Endothelial cell of umbilical vein (primary cell): Measurements from ENCODE around the gene TUBB1. TPM values are rescaled to one million over a fixed set of nuclear protein-coding genes. Genes with fewer than 3 reads are reported as not detected.

Experiments used
- BruUV-seq: library from RNA; stranded (reverse); fragments of 400-500 nt; replicated peaks from 2 replicates; lab custom pipeline; 2021; lab: Mats Ljungman, UMichigan
- CTCF ChIA-PET: fragments of 300-600, 350-600 bp; sonication (Branson Sonifier 250); formaldehyde crosslinking; loops from one replicate; lab custom pipeline; 2021; ENCODE audit warnings: antibody characterized with exemption, inconsistent platforms; lab: Charles Lee
- POLR2A ChIA-PET: fragments of 300-600, 350-600 bp; sonication (Branson Sonifier 250); formaldehyde crosslinking; loops from one replicate; lab custom pipeline; 2021; ENCODE audit warnings: antibody characterized with exemption, inconsistent platforms; lab: Charles Lee
- DNase-seq: peaks from one replicate; pipeline ENCODE4 v3.0.0-alpha.2; 2011; ENCODE audit warnings: low read depth, low spot score
- FAIRE-seq: peaks from 2 replicates; lab custom pipeline; 2011; peaks lifted over from hg19 to GRCh38; lab: Jason Lieb, UNC
- H2AFZ ChIP-seq: 2 replicates; pipeline ENCODE4 v1.6.0; 2012; ENCODE audit warnings: low read depth, low read length, control low read depth, inconsistent platforms
- H3K27ac ChIP-seq: 2 replicates; pipeline ENCODE4 v1.5.1; 2011; ENCODE audit warnings: low read depth, mild to moderate bottlenecking, control low read depth, low read length, moderate library complexity; ENCODE audit not compliant: insufficient read depth
- H3K27me3 ChIP-seq, 2 experiments: 2 replicates each; pipeline versions ENCODE4 v1.6.0 to v1.6.1; 2011; ENCODE audit warnings: low read length in 2 of 2, mixed read lengths in 1 of 2; ENCODE audit not compliant: control insufficient read depth in 2 of 2, insufficient read depth in 2 of 2
- H3K36me3 ChIP-seq, 2 experiments: 2 replicates in 1 of 2; 3 replicates in 1 of 2; pipeline ENCODE4 v1.5.1; 2011; ENCODE audit warnings: low read length in 2 of 2, mild to moderate bottlenecking in 1 of 2, moderate library complexity in 1 of 2; ENCODE audit not compliant: control insufficient read depth in 2 of 2, insufficient read depth in 2 of 2; ENCODE audit errors: extremely low read depth in 1 of 2
- H3K4me1 ChIP-seq: 3 replicates; pipeline ENCODE4 v1.5.1; 2011; ENCODE audit warnings: mild to moderate bottlenecking, low read length; ENCODE audit not compliant: control insufficient read depth, insufficient read depth; ENCODE audit errors: extremely low read depth
- H3K4me2 ChIP-seq: 2 replicates; pipeline ENCODE4 v1.6.1; 2011; ENCODE audit warnings: low read length, control low read depth, mixed read lengths; ENCODE audit not compliant: insufficient read depth
- H3K4me3 ChIP-seq, 3 experiments: fragments of 200-600 bp in 1 of 3; sonication (generic), shearing (Covaris generic) in 1 of 3; replicated peaks in 1 of 3; 2 replicates each; pipeline ENCODE4 v1.5.1; 2011 to 2016; ENCODE audit warnings: control low read depth in 3 of 3, low read length in 3 of 3, mild to moderate bottlenecking in 2 of 3, inconsistent platforms in 1 of 3, low read depth in 1 of 3, moderate library complexity in 1 of 3; ENCODE audit not compliant: insufficient read depth in 1 of 3
- H3K79me2 ChIP-seq: 2 replicates; pipeline ENCODE4 v1.6.0; 2012; ENCODE audit warnings: low read length, inconsistent platforms; ENCODE audit not compliant: control insufficient read depth, insufficient read depth
- H3K9ac ChIP-seq: replicated peaks from 2 replicates; pipeline ENCODE3; 2011; ENCODE audit warnings: low read length, control low read depth; ENCODE audit not compliant: insufficient read depth; ENCODE audit errors: extremely low read depth
- H3K9me1 ChIP-seq: replicated peaks from 3 replicates; pipeline ENCODE4 v1.6.0; 2011; ENCODE audit warnings: mild to moderate bottlenecking, low read length; ENCODE audit not compliant: control insufficient read depth, insufficient read depth; ENCODE audit errors: extremely low read depth
- H3K9me3 ChIP-seq: replicated peaks from 2 replicates; pipeline ENCODE4 v1.5.1; 2012; ENCODE audit warnings: low read length, inconsistent platforms; ENCODE audit not compliant: control insufficient read depth, insufficient read depth
- H4K20me1 ChIP-seq: replicated peaks from 2 replicates; pipeline ENCODE3; 2011; ENCODE audit warnings: mild to moderate bottlenecking, low read length; ENCODE audit not compliant: control insufficient read depth, insufficient read depth; ENCODE audit errors: extremely low read depth
- CTCF ChIP-seq, 2 donors: IDR thresholded peaks; 1 replicate in 1 of 2; 2 replicates in 1 of 2; pipeline ENCODE4 v1.5.1; 2011; ENCODE audit warnings: low read length in 2 of 2, mild to moderate bottlenecking in 2 of 2, moderate library complexity in 2 of 2, control low read depth in 1 of 2, inconsistent platforms in 1 of 2, low read depth in 1 of 2; ENCODE audit not compliant: insufficient read depth in 1 of 2; ENCODE audit errors: extremely low read depth in 1 of 2
- EZH2 ChIP-seq: IDR thresholded peaks from 2 replicates; pipeline ENCODE4 v1.6.1; 2012; ENCODE audit warnings: borderline replicate concordance, low read depth, mild to moderate bottlenecking, moderate library complexity, low read length, inconsistent platforms; ENCODE audit not compliant: severe bottlenecking
- FOS ChIP-seq: IDR thresholded peaks from 2 replicates; pipeline ENCODE4 v1.6.1; 2011; ENCODE audit warnings: mild to moderate bottlenecking, low read length, moderate library complexity, borderline replicate concordance; ENCODE audit not compliant: insufficient read depth
- GATA2 ChIP-seq: IDR thresholded peaks from 2 replicates; pipeline ENCODE4 v1.7.0; 2011; ENCODE audit warnings: low read depth, mild to moderate bottlenecking, moderate library complexity, mixed read lengths, low read length; ENCODE audit not compliant: insufficient read length, insufficient read depth
- JUN ChIP-seq: IDR thresholded peaks from 2 replicates; pipeline ENCODE4 v1.6.1; 2011; ENCODE audit warnings: borderline replicate concordance, low read depth; ENCODE audit not compliant: insufficient read length, insufficient read depth
- MAX ChIP-seq: IDR thresholded peaks from 2 replicates; pipeline ENCODE4 v1.6.1; 2011; ENCODE audit not compliant: insufficient read depth, insufficient read length
- MYC ChIP-seq: IDR thresholded peaks from one replicate; pipeline ENCODE4 v1.6.1; 2011; ENCODE audit warnings: mild to moderate bottlenecking, low read depth, low read length
- POLR2A ChIP-seq: IDR thresholded peaks from 2 replicates; pipeline ENCODE4 v1.6.1; 2012; ENCODE audit warnings: low read depth, mild to moderate bottlenecking, control low read depth, low read length
- POLR2AphosphoS5 ChIP-seq: IDR thresholded peaks from 2 replicates; pipeline ENCODE4 v1.6.1; 2012; ENCODE audit warnings: low read depth, mild to moderate bottlenecking, control low read depth, low read length, moderate library complexity; ENCODE audit not compliant: insufficient read depth
- dilution Hi-C: fragments of 300-500 bp; cut with MboI; formaldehyde crosslinking; loops from one replicate; pipeline ENCODE4 v1.15.0; 2019; ENCODE audit warnings: low sequenced_read_pairs; ENCODE audit not compliant: extremely low pct_ligation_motif_present
- intact Hi-C: fragments of 100-400 bp; cut with micrococcal nuclease; formaldehyde crosslinking; loops from one replicate; pipeline ENCODE4 v1.10.0; 2022
- polyA plus RNA-seq, 4 experiments: library from polyadenylated mRNA; depleted of rRNA in 3 of 4; stranded (reverse) in 3 of 4; unstranded in 1 of 4; fragments of >200 nt; gene quantifications; 2 replicates each; pipeline versions ENCODE4 v1.2.1 to v1.2.3, GENCODE V29; 2011 to 2012; ENCODE audit warnings: missing spikeins in 1 of 4
- total RNA-seq: library from RNA; stranded (reverse); gene quantifications from 2 replicates; pipeline ENCODE4 v1.2.3, GENCODE V29; 2021

The TUBB1 gene
- total and polyA plus RNA-seq, 2 donors (not counting 3 experiments of a cell fraction or from before 2014, with no cell fraction given): 0.04 TPM; not detected in 1

GRCh38 chr20:59044295-59044694 lies 25.1 kb downstream of the TUBB1 start:
- Histone ChIP-seq H3K27me3 (peaks cover under 1 to 7% of the 10 kb centered on the region in 2 experiments), H3K9me1 (no peaks in the 10 kb centered on the region), H3K4me1 (peaks cover 8% of the 10 kb centered on the region), H3K4me3 (no peak overlapping the region), H3K79me2 (peaks cover 32% of the 10 kb centered on the region), H4K20me1 (no peaks in the 10 kb centered on the region), H3K9me3 (no peaks in the 10 kb centered on the region), H3K9ac (no peak overlapping the region), H3K4me2 (no peak overlapping the region), H3K36me3 (no peaks in the 10 kb centered on the region), H3K27ac (no peak overlapping the region), H2AFZ (no peak overlapping the region)
- ChIA-PET POLR2A (no interaction called here), CTCF (no interaction called here)
- no peak for TF ChIP-seq MAX
- intact Hi-C loops (no loop called here), dilution Hi-C loops (no loop called here)
- DNase-seq: no peak
- FAIRE-seq: no peak
- no TSS peak for BruUV-seq

- H3K79me2 ChIP-seq: peaks cover 27% of the 10 kb centered on the region
- H2AFZ ChIP-seq: no peak overlapping the region
- ChIA-PET POLR2A (no interaction called here), CTCF (interaction anchor here (0.7 kb wide), 1 partner anchor 14 kb away, joined by 3 read pairs; no protein-coding TSS in a partner anchor)
- DNase-seq (no peak), FAIRE-seq (no peak)
- H3K27ac ChIP-seq: no peak overlapping the region
- H3K36me3 ChIP-seq: no peaks in the 10 kb centered on the region
- dilution Hi-C loops: no loop called here
- H3K4me1 ChIP-seq: peaks cover 8% of the 10 kb centered on the region
- no TSS peak for BruUV-seq
- intact Hi-C loops: no loop called here
- no peak overlapping the region for H3K4me3 ChIP-seq
- H3K27me3 ChIP-seq: peaks cover 5 to 12% of the 10 kb centered on the region in 2 experiments
- H3K9me3 ChIP-seq: no peaks in the 10 kb centered on the region
- H3K4me2 ChIP-seq: no peak overlapping the region
- no peaks in the 10 kb centered on the region for H4K20me1 ChIP-seq
- TF ChIP-seq FOS: no peak
- TF ChIP-seq MYC: no peak
- no peak for TF ChIP-seq GATA2
- TF ChIP-seq CTCF (IDR thresholded peaks at IDR 0.05; ENCODE audit: extremely low read depth in 1 of 2, insufficient read depth in 1 of 2, low read depth in 1 of 2, low read length in 2 of 2): no peak
- TF ChIP-seq JUN: no peak
- no peak for TF ChIP-seq POLR2A
- no peak for TF ChIP-seq EZH2
- TF ChIP-seq MAX: no peak
- no peak for TF ChIP-seq POLR2AphosphoS5
- H3K9me1 ChIP-seq: no peaks in the 10 kb centered on the region
- no peak overlapping the region for H3K9ac ChIP-seq
These were observed 25.6 kb downstream of the TUBB1 start for GRCh38 chr20:59044796-59045195.
